ENCODE data around the gene CABP7. TPM values are rescaled to one million over a fixed set of nuclear protein-coding genes. Genes with fewer than 3 reads are reported as not detected.

CABP7 gene
- total and polyA plus RNA-seq, 2 of the 13 experiments (the other 11 are each of a cell fraction or from before 2014, with no cell fraction given), result 0.08 TPM; not detected in 1

DNA sequence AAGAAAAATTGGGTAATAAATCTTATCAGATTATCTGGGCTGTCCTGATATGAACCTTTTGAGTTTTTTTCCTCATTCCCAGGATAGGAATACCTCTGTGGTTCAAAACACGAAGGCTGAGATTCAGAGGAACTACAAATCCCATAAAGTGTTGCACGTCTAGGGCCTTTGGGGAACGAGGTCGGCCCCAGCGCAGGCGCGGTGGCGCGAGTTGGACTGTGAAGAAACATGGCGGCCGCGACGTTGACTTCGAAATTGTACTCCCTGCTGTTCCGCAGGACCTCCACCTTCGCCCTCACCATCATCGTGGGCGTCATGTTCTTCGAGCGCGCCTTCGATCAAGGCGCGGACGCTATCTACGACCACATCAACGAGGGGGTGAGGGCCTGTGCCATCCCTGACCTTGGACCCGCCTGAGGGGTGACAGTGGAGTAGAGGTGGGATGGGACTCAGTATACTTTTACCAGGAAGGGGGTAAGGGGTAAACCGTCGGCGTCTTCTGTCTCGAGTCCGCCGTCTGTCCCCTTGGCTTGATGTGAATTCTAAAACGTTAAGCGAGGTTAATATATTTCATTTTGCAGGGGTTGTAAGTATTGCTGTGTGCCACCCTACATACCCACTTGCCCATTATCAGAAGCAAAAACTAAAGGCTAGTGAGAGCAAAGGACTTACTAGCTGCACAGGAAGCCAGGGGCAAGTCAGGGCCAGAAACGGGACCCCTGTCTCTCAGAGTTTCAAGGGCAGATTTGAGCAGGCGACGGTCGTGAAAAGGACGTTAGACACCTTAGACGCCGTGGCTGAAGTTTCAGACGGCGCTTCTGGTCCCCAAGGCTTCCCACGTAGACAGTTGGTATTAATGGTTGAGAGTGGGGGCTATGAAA is 47.6 kb downstream of the CABP7 start, which contains the start of gene UQCR10 (continued):
- TF ChIP-seq, protein P1, sequence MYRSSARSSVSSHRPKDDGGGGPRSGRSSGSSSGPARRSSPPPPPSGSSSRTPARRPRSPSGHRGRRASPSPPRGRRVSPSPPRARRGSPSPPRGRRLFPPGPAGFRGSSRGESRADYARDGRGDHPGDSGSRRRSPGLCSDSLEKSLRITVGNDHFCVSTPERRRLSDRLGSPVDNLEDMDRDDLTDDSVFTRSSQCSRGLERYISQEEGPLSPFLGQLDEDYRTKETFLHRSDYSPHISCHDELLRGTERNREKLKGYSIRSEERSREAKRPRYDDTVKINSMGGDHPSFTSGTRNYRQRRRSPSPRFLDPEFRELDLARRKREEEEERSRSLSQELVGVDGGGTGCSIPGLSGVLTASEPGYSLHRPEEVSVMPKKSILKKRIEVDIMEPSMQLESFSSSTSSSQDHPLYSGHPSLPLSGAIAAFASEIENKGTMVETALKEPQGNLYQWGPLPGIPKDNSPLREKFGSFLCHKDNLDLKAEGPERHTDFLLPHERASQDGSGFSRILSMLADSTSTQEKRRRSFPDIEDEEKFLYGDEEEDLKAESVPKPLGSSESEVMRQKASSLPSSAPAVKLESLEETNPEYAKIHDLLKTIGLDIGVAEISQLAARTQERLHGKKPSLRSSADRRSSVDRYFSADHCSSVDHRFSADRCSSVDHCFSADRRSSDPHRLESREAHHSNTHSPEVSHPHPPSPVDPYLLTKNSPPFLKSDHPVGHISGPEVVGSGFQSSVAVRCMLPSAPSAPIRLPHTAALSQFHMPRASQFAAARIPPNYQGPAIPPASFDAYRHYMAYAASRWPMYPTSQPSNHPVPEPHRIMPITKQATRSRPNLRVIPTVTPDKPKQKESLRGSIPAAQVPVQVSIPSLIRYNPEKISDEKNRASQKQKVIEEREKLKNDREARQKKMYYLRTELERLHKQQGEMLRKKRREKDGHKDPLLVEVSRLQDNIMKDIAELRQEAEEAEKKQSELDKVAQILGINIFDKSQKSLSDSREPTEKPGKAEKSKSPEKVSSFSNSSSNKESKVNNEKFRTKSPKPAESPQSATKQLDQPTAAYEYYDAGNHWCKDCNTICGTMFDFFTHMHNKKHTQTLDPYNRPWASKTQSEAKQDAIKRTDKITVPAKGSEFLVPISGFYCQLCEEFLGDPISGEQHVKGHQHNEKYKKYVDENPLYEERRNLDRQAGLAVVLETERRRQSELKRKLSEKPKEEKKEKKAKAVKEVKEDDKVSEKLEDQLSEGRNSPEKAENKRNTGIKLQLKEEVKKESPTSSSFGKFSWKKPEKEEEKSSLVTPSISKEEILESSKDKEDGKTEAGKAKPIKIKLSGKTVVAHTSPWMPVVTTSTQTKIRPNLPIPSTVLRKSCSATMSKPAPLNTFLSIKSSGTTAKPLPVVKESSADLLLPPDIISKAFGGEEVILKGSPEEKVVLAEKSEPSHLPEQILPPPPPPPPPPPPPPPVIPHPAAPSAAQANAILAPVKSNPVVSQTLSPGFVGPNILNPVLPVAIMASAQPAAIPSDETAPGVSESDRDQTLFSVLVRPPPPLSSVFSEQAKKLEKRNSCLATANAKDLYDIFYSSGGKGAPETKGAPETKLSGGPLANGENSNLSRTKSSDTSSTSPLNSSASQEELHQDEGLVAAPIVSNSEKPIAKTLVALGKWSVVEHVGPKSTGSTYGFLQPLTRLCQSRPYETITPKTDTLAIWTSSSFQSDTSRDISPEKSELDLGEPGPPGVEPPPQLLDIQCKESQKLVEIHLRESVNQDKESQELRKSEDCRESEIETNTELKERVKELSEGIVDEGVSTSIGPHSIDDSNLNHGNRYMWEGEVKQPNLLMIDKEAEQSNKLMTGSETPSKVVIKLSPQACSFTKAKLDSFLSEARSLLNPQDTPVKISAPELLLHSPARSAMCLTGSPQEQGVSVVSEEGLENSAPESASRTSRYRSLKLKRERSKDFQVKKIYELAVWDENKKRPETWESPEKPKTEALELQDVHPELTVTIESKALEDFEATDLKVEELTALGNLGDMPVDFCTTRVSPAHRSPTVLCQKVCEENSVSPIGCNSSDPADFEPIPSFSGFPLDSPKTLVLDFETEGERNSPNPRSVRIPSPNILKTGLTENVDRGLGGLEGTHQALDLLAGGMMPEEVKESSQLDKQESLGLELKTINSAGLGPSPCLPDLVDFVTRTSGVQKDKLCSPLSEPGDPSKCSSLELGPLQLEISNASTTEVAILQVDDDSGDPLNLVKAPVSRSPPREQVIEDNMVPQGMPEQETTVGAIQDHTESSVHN (CRISPR knock-in tag; IDR thresholded peaks at IDR 0.05), result 0 out of 2 replicates have a peak, but pooled peaks have one; percentile 43
- no peak for TF ChIP-seq HOXA9 (CRISPR knock-in tag; IDR thresholded peaks at IDR 0.05; ENCODE audit: borderline replicate concordance)
- no peak; the same call in 1 of the 2 replicates for TF ChIP-seq ZNF276 (CRISPR knock-in tag; IDR thresholded peaks at IDR 0.05; ENCODE audit: low read depth)
- TF ChIP-seq BHLHE40 (IDR thresholded peaks at IDR 0.05; ENCODE audit: low read length), result no peak
- 0 out of 2 replicates have a peak, but pooled peaks have one; percentile 43 for TF ChIP-seq ZNF160 (CRISPR knock-in tag; IDR thresholded peaks at IDR 0.05)
- TF ChIP-seq LCORL (IDR thresholded peaks at IDR 0.05), result no peak
- TF ChIP-seq LCORL (CRISPR knock-in tag; IDR thresholded peaks at IDR 0.05), result no peak; the same call in 1 of the 2 replicates
- 0 out of 2 replicates have a peak, but pooled peaks have one; percentile 7 for TF ChIP-seq HMG20B (CRISPR knock-in tag; conservative IDR thresholded peaks at IDR 0.05)
- 0 out of 2 replicates have a peak, but pooled peaks have one; percentile 36 for TF ChIP-seq GFI1 (CRISPR knock-in tag; IDR thresholded peaks at IDR 0.05; ENCODE audit: borderline replicate concordance)
- TF ChIP-seq ZSCAN12 (CRISPR knock-in tag; IDR thresholded peaks at IDR 0.05), result no peak
- peak; percentile 94 for TF ChIP-seq YY1 (IDR thresholded peaks at IDR 0.05; ENCODE audit: insufficient read depth, insufficient replicate concordance, low read depth, low read length)
- no peak for TF ChIP-seq STAT6 (CRISPR knock-in tag; IDR thresholded peaks at IDR 0.05; ENCODE audit: borderline replicate concordance)
- no peak for TF ChIP-seq HNRNPH1 (optimal IDR thresholded peaks at IDR 0.05; ENCODE audit: low read depth, low read length)
- no peak; the same call in 1 of the 2 replicates for TF ChIP-seq ZC3H13 (CRISPR knock-in tag; IDR thresholded peaks at IDR 0.05)
- no peak for TF ChIP-seq AGO1 (IDR thresholded peaks at IDR 0.05; ENCODE audit: low read depth, low read length, poor library complexity, severe bottlenecking)
